ENCODE measurements around the gene SBK1.

Gene SBK1

DNA sequence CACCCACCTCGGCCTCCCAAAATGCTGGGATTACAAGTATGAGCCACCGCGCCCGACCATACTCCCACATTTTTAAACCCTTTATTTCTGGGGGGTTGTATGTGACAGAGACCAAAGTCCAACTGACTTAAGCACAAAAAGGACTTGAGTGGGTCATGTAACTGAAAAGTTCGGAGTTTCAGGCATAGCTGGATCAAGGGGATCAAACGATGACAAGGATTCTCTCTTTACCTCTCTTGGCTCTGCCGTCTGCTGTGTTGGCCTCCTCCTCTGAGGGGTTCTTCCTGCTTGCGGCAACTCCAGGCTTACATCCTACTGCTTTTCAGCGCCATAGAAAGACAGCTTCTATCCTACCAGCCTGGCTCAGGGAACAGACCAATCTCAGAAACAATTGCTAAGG is 9.2 kb upstream of the SBK1 start:
- FAIRE-seq = no peak

DNA sequence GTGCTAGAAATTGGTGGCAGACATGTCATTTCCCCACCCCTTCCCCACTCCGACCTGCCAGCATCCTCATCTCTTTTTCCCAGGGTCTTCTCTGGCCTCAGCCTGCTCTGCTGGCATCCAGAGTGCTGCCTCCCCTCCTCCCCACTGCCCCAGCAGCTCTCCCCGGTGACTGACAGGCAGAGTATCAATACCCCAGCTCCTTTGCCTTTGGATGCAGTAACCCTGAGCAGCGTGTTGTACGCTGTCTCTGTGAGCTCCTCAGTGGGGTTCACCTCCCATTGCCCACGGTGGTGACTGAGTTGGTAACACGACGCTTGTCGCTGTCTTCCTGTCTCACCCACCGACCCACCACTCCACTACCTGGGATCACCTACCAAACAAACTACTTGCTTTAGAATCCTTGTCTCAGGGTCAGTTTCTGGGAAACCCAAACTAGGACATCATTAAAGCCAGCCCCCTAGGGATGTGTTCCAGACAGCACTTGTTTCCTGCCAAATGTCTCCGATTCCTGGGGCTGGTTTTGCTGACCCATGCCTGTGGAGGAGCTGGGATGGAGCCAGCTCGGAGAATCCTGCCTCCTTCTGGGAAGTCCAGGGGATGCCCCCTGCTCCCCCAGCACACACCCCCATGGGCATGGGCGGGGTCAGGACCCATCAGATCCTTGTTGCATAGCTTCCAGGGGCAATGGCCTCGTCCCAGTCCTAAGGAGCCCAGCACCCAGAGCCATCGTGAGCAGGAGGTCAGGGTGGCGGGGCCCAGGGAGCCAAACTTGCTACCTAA is 8.3 kb upstream of the SBK1 start:
- no peak for FAIRE-seq

- no peak for FAIRE-seq
These were observed 6.7 kb upstream of the SBK1 start for GRCh38 chr16:28285649-28286048.

GRCh38 chr16:28288114-28288513 is 4.2 kb upstream of the SBK1 start:
- FAIRE-seq = no peak

DNA sequence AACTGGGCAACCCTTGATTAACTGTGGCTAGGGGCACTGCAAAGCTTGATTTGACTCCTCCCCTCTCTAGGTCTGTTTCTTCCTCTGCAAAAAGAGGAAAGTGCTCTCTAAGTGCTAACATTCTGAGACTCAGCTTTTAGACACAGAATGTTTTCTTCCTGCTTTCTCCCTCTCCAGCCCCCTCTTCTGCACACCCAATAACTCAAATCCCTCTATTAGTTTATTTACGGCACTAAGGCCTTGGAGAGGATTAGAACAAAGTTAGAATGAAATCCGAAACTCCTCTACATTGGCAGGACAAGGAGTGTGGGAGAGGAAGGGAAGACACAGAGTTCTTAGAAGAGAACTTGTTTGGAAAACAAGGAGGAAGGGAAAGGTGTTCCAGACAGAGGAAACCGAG is 3.3 kb upstream of the SBK1 start:
- peak; percentile 42 for FAIRE-seq

DNA sequence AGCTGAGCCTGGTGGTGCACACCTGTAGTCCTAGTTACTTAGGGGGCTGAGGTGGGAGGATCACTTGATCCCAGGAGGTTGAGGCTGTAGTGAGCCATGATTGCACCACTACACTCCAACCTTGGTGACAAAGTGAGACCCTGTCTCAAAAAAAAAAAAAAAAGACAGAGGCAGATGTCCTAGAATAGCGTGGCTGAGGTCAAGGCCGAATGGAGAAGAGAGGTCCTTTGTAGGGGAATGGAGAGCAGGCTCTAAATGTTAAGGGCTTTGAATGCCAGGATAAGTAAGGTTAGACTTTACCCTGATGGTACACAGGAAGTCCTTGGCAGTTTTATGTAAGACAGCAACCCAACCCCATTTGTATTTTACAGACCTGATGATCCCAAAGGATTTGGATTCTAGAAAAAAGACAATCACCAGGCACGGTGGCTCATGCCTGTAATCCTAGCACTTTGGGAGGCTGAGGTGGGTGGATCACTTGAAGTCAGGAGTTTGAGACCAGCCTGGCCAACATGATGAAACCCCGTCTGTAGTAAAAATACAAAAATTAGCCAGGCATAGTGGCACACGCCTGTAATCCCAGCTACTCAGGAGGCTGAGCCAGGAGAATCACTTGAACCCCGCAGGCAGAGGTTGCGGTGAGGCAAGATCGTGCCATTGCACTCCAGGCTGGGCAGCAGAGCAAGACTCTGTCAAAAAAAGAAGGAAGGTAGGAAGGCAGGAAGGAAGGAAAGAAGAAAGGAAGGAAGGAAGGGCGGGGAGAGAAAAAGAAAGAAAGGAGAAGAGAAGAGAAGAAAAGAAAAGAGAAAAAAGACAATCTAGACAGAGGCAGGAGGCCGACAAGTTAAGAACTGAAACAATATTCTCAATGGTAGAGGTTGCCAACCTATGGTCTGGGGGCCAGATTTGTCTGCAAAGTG is 2.1 kb upstream of the SBK1 start:
- no peak for FAIRE-seq

DNA sequence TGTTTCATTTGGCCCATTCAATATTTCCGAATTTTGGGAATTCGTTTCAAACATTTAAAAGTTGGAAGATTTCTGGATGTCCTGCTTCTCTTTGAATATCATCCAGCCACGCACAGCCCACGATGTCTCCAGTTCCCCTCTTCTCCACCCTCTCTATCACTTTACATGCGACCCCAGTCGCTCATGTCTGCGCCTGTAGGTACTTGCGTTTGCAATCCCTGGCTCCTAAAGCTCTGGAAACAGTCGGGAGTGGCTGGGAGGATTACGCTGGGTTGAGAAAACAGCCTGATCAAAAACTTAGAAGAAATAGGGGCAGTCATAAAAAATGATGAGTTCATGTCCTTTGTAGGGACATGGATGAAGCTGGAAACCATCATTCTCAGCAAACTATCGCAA is 1.5 kb upstream of the SBK1 start:
- FAIRE-seq = no peak

DNA sequence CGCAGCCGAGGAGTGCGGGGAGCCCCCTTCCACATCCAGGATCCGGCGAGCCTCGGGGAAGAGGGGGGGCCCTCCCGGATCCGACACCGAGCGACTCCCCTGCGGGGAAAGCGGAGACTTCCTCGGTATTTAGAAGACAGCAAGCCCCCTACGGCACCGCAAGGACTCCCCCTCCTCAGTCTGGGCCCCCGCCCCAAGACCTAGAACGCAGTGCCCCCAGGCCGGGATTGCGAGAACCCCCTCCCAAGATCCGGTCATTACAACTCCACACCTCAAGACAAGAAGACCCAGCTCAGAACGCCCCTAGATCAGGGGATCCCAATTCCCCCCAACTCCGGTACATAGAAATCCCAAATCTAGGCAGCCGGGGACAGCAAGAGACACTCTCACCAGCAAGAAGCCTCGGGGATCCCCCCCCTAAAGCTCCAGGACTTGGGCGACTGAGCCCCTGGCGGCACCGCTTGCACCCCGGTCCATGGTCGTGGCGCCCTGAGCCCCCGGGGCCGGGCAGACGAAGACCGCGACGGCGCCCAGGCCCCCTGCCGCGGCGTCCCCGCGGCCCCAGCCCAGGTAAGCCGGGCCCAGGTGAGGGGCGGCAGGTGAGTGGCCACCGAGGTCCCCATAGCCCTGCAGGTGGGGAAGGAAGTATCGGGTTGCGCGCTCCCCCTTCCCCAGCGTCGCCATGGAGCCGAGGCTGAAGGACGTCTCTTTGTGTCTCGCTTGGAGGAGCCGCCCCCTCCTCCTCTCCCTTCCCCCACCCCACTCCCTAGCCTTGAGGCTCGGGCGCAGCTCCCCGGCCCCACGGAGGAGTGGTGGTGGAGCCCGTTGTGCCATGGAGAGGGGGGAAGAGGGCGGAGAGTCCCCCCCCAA is 641 bp downstream of the SBK1 start:
- no peak for FAIRE-seq

- FAIRE-seq = no peak
These were observed 1.3 kb downstream of the SBK1 start for GRCh38 chr16:28293601-28293960.

- no peak for FAIRE-seq
These were observed 1.9 kb downstream of the SBK1 start for GRCh38 chr16:28294201-28294600.

GRCh38 chr16:28295276-28295675 is 3.0 kb downstream of the SBK1 start:
- no peak for FAIRE-seq

DNA sequence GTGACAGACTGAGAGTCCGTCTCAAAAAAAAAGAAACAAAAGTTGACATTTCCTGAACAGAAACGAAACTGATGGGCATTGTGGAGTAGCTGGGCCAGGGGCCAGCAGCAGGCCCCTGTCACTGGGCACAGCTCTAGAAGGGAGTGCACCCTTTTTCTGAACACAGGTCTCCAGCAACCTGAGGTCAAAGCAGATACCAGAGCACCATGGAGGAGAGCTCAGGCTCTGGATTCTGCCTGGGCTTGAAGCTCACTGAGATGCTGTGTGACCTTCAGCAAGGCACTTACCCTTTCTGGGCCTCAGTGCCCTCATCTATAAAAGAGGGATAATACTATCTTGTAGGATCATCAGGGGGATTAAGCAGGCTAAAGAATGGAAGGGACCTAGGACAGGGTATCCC is 5.0 kb downstream of the SBK1 start:
- FAIRE-seq = no peak

GRCh38 chr16:28297784-28298510 is 5.6 kb downstream of the SBK1 start:
- FAIRE-seq = no peak

- no peak for FAIRE-seq
These were observed 6.2 kb downstream of the SBK1 start for GRCh38 chr16:28298511-28298878.

- no peak for FAIRE-seq
These were observed 8.0 kb downstream of the SBK1 start for GRCh38 chr16:28300327-28300726.

DNA sequence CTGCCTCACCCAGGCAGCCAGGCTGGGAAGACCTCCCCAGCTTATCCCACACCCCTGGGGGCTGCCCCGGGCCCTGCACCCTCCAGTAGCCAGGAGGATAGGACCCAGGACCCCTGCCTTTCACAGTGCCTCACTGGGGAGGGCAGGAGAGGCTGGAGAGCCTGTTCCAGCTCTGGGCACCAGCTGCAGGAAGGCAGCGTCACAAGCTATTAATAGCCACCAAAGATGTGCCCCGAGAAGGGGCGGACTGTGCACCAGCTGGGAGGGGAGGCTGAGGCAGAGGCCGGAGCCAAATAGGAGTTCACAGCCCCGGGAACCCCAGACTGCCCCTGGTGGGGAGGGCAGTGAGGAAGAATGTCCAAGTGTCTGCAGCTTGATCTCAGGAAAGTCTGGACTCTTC is 8.8 kb downstream of the SBK1 start:
- no peak for FAIRE-seq

GRCh38 chr16:28301620-28302019 is 9.3 kb downstream of the SBK1 start:
- no peak for FAIRE-seq

- no peak for FAIRE-seq
These were observed 10.8 kb downstream of the SBK1 start for GRCh38 chr16:28303132-28303531.

- no peak for FAIRE-seq
These were observed 11.9 kb downstream of the SBK1 start for GRCh38 chr16:28304214-28304613.

GRCh38 chr16:28307936-28308335 is 15.6 kb downstream of the SBK1 start:
- no peak for FAIRE-seq

DNA sequence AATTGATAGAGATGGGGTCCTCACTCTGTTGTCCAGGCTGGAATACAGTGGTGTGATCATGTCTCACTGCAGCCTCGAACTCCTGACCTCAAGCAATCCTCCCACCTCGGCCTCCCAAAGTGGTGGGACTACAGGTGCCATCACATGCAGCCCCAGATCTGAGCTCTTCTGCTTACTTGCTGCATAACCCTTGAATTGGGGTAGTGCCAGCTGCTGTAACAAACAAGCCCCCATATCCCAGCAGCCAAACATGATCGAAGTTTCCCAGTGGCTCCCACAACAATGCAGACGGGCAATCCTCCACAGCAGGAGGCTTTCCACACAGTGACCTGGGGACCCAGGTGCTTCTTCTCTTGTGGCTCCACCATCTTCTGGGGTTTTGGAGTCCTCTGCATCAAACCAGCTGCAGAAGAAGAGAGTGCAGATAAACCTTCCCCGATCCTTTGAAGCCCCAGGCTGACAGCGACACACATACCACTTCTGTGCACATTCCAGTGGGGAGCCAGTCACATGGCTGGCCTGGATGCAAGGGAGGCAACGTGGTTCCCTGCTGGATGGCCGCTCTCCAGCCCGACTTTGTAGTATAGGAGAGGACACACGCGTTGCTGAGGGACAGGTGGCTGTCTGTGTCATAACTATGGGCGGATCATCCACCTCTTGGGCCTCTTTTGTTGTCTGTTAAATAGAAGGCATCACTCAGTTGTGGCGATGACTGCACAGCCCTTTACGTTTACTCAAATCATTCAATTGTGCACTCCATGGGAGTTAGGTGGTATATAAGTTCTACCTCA is 16.7 kb downstream of the SBK1 start:
- FAIRE-seq = no peak

GRCh38 chr16:28309811-28310311 is 17.5 kb downstream of the SBK1 start:
- FAIRE-seq = no peak
